ENCODE results near the gene SIK2.
"Not testable (repeated sequence)": the region's sequence is repeated elsewhere in the genome, so short reads cannot be mapped to it uniquely, and the experiment has no call there.

SIK2 gene

DNA sequence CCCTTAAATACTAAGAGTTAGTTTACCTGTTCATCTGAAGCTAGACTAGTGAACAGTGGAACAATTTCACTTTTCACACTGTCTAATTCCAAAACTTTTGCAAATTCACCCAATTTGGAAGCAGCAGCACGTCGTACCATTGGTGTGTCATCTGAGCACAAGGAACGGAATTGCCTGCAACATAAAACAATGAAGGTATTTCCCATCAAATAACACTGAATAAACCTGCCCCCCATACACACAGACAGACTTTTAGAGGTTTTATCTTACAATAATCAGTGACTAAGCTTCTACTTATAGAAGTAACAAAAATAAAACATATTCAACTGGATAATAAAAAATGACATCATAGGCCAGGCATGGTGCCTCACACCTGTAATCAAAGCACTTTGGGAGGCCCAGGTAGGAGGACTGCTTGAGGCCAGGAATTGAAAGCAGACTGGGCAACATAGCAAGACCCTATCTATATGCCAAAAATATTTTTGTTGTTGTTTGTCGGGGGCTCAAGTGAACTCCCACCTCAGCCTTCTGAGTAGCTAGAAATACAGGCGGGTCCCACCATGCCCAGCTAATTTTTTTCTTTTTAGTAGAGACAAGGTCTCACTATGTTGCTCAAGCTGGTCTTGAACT is 157.6 kb downstream of the SIK2 start:
- Histone ChIP-seq H3K9me3 (ENCODE audit: control insufficient read depth, insufficient read depth, low read length) (no peaks in the 10 kb centered on the region), H3K36me3 (ENCODE audit: insufficient read depth, low read length) (peaks cover 25% of the 10 kb centered on the region), H3K4me1 (ENCODE audit: insufficient read depth, low read length) (peaks cover 6% of the 10 kb centered on the region; the same call in 1 of the 2 replicates), H3K9ac (ENCODE audit: low read depth, low read length) (no peak overlapping the region)

DNA sequence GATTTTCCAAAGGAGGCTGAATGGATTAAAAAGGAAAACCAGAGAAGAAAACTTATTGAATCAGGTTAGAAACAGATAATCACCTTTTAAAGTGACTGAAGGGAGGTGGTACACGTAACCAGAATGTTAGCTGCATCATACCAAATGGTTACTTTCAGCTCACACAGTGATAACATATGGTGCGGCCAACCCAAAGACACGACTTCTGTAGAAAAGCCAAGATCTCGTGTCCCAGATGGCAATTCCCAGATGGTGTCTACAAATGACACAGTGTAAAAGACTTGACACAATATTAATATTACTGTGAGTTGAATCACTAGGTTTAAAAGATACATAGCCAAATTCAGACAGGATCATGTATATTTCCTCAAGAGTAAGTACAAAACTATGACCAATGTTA is 158.8 kb downstream of the SIK2 start:
- Histone ChIP-seq H3K36me3 (ENCODE audit: insufficient read depth, low read length) (peaks cover 22% of the 10 kb centered on the region), H3K9me3 (ENCODE audit: control insufficient read depth, insufficient read depth, low read length) (no peaks in the 10 kb centered on the region), H3K9ac (ENCODE audit: low read depth, low read length) (no peak overlapping the region), H3K4me1 (ENCODE audit: insufficient read depth, low read length) (peaks cover 6% of the 10 kb centered on the region; the same call in 1 of the 2 replicates)

GRCh38 chr11:111762526-111762925 is 160.3 kb downstream of the SIK2 start:
- Histone ChIP-seq H3K9ac (ENCODE audit: low read depth, low read length) (no peak overlapping the region), H3K36me3 (ENCODE audit: insufficient read depth, low read length) (peaks cover 22% of the 10 kb centered on the region), H3K4me1 (ENCODE audit: insufficient read depth, low read length) (peaks cover 6% of the 10 kb centered on the region; the same call in 1 of the 2 replicates), H3K9me3 (ENCODE audit: control insufficient read depth, insufficient read depth, low read length) (no peaks in the 10 kb centered on the region)

- Histone ChIP-seq H3K36me3 (ENCODE audit: insufficient read depth, low read length) (peaks cover 22% of the 10 kb centered on the region), H3K9ac (ENCODE audit: low read depth, low read length) (no peak overlapping the region), H3K9me3 (ENCODE audit: control insufficient read depth, insufficient read depth, low read length) (no peaks in the 10 kb centered on the region), H3K4me1 (ENCODE audit: insufficient read depth, low read length) (peaks cover 6% of the 10 kb centered on the region; the same call in 1 of the 2 replicates)
Observed at GRCh38 chr11:111762981-111763643, 160.9 kb downstream of the SIK2 start.

DNA sequence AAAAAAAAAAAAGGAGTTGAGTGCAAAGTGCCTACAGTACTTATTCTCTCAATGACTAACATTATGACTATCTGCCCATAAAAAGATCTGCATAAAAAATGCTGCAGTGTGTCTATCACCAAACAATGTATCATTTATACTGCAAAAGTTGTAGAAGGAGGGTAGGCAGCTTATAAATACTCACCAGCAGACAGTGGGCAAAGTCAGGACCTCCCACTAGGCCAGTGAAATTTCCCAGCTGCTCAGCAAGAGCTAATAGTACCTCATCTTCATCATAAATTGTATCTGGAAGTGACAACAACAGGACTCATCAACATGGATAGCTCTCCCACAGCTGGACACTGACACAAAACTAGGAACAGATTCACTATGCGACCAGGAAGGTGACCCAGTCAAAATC is 162.4 kb downstream of the SIK2 start:
- Histone ChIP-seq H3K4me1 (ENCODE audit: insufficient read depth, low read length) (peaks cover 6% of the 10 kb centered on the region; the same call in 1 of the 2 replicates), H3K36me3 (ENCODE audit: insufficient read depth, low read length) (peaks cover 22% of the 10 kb centered on the region), H3K9me3 (ENCODE audit: control insufficient read depth, insufficient read depth, low read length) (no peaks in the 10 kb centered on the region), H3K9ac (ENCODE audit: low read depth, low read length) (0 out of 2 replicates have a peak overlapping the region, but pooled peaks have one; percentile 91)

DNA sequence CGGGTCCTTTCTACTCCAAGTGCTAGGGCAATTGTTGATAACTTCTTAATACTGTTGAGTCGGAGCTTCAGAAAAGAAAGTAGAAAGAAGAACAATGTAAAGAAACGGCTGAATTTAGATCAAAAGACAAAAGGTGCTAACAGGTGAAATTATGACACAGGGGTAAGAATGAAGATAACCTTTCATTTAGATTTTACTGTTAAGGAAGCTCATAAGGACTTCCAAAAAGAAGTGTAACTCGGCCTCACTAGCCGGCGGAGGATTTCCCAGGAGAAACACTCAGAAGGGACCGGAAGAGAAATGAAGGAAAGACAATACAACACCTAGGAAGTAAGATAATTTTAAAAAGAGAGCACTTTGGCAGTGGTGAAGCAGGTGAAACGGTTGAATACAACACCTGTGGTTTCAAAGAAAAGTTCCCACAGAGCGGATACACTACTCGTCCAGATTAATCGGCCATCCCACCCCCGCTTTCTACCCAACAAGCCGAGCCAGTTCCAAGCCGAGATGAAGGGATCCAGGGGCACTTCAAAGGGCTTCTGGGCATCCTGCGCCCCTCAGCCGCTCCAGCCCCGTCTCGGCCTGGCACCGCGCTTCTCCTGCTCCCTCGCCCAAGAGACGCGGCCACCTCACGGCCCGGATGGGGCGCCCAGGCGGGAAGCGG is 163.2 kb downstream of the SIK2 start:
- Histone ChIP-seq H3K9ac (ENCODE audit: low read depth, low read length) (peak overlapping the region; percentile 91), H3K9me3 (ENCODE audit: control insufficient read depth, insufficient read depth, low read length) (no peaks in the 10 kb centered on the region), H3K36me3 (ENCODE audit: insufficient read depth, low read length) (peaks cover 21% of the 10 kb centered on the region), H3K4me1 (ENCODE audit: insufficient read depth, low read length) (peaks cover 7% of the 10 kb centered on the region; the same call in 1 of the 2 replicates)

DNA sequence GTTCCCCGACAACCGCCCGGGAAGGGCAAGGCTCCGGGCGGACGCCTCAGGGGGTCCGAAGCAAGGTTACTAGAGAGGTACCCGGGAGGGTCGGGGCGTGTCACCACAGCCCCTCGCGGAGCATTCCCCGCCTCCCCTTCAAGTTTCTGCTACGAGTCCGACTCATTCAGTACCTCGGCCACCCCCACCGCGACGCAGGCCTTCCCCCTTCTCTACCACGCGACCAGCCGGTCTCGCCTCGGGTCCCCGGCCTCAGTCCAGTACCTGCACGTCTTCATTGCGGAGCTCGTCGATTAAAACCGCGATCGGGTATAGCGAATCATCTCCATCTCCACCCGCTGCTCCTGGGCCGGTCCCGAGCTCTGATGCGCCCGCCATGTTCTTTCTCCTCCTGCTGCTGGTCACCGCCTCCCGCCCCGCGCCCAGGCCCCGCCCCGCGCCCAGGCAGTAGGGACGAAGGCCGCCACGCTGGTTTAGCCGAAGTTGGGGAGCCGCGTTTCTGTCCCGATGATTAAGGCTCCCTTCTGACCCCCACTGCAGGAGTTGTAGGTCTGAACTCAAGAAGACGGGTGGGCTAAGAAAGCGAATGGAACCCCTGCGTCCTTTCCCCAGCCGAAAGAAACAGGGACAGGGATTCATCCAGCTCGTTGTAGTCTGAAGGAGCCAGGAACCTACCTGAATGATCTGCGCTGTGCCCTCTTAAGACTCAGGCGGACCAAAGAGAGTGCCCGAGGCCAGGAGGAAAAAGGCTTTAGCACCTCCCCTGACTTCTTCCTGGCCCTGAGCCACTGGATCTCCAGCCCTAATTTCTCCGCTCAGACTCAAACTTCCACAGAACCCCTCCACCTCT is 164.0 kb downstream of the SIK2 start, which contains the start of gene PPP2R1B:
Gene PPP2R1B (minus strand): TSS at position 406 of the 850 bp plus-strand sequence. CDS start 28 bp downstream, at position 378.
- H3K36me3 ChIP-seq (ENCODE audit: insufficient read depth, low read length), result peaks cover 13% of the 10 kb centered on the region
- H3K4me1 ChIP-seq (ENCODE audit: insufficient read depth, low read length), result peaks cover 11% of the 10 kb centered on the region; the same call in 1 of the 2 replicates
- no peaks in the 10 kb centered on the region for H3K9me3 ChIP-seq (ENCODE audit: control insufficient read depth, insufficient read depth, low read length)
- H3K9ac ChIP-seq (ENCODE audit: low read depth, low read length), result peak within 1 kb of the TSS; percentile 91

- Histone ChIP-seq H3K4me1 (ENCODE audit: insufficient read depth, low read length) (peaks cover 11% of the 10 kb centered on the region; the same call in 1 of the 2 replicates), H3K9ac (ENCODE audit: low read depth, low read length) (peak overlapping the region; percentile 91), H3K36me3 (ENCODE audit: insufficient read depth, low read length) (peaks cover 9% of the 10 kb centered on the region), H3K9me3 (ENCODE audit: control insufficient read depth, insufficient read depth, low read length) (no peaks in the 10 kb centered on the region)
Observed at GRCh38 chr11:111766834-111767142, 164.5 kb downstream of the SIK2 start.

- no peak overlapping the region for H3K9ac ChIP-seq (ENCODE audit: low read depth, low read length)
- no peaks in the 10 kb centered on the region for H3K9me3 ChIP-seq (ENCODE audit: control insufficient read depth, insufficient read depth, low read length)
- peaks cover 5% of the 10 kb centered on the region; the same call in 1 of the 2 replicates for H3K4me1 ChIP-seq (ENCODE audit: insufficient read depth, low read length)
- no peaks in the 10 kb centered on the region for H3K36me3 ChIP-seq (ENCODE audit: insufficient read depth, low read length)
Observed at GRCh38 chr11:111770581-111771134, 168.4 kb downstream of the SIK2 start.

GRCh38 chr11:111771205-111771604 is 169.0 kb downstream of the SIK2 start:
- H3K4me1 ChIP-seq (ENCODE audit: insufficient read depth, low read length); H3K9me3 ChIP-seq (ENCODE audit: control insufficient read depth, insufficient read depth, low read length); H3K9ac ChIP-seq (ENCODE audit: low read depth, low read length); H3K36me3 ChIP-seq (ENCODE audit: insufficient read depth, low read length): not testable (repeated sequence)

- Histone ChIP-seq H3K9ac (ENCODE audit: low read depth, low read length) (no peak overlapping the region), H3K9me3 (ENCODE audit: control insufficient read depth, insufficient read depth, low read length) (no peaks in the 10 kb centered on the region), H3K36me3 (ENCODE audit: insufficient read depth, low read length) (no peaks in the 10 kb centered on the region), H3K4me1 (ENCODE audit: insufficient read depth, low read length) (peaks cover 10% of the 10 kb centered on the region; the same call in 1 of the 2 replicates)
Observed at GRCh38 chr11:111772535-111772934, 170.3 kb downstream of the SIK2 start.

GRCh38 chr11:111774955-111775710 is 172.9 kb downstream of the SIK2 start:
- Histone ChIP-seq H3K9me3 (ENCODE audit: control insufficient read depth, insufficient read depth, low read length) (no peaks in the 10 kb centered on the region), H3K4me1 (ENCODE audit: insufficient read depth, low read length) (peaks cover 10% of the 10 kb centered on the region; the same call in 1 of the 2 replicates), H3K36me3 (ENCODE audit: insufficient read depth, low read length) (no peaks in the 10 kb centered on the region), H3K9ac (ENCODE audit: low read depth, low read length) (no peak overlapping the region)

DNA sequence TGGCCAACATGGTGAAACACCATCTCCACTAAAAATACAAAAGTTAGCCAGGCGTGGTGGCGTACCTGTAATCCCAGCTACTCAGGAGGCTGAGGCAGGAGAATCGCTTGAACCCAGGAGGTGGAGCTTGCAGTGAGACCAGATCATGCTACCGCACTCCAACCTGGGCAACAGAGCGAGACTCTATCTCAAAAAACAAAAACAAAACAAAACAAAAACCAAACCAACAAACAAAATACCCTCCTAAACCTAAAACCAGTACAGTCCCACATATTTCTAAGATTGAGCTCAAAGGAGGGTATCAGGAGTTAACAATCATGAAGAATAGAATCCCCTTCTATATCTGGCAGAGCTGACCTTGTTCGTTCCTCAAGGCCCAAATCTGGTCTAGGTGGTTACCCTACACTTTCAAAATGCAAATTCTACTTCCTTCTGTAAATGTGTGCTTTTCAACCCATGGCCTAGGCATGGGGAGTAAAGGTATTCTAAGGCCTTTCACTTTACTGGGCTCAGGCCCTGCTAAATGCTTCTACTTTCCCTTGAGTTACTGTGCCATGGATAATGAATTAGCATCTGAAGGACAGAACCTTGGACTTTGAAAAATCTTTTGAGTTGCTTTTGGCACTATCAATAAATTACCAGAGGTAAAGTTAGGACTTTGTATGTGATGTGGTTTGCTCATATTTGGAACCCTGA is 174.3 kb downstream of the SIK2 start:
- Histone ChIP-seq H3K4me1 (ENCODE audit: insufficient read depth, low read length) (peaks cover 5% of the 10 kb centered on the region; the same call in 1 of the 2 replicates), H3K9me3 (ENCODE audit: control insufficient read depth, insufficient read depth, low read length) (no peaks in the 10 kb centered on the region), H3K9ac (ENCODE audit: low read depth, low read length) (no peak overlapping the region), H3K36me3 (ENCODE audit: insufficient read depth, low read length) (no peaks in the 10 kb centered on the region)

All from ES-I3 (cell line).